CD14-positive monocyte (primary cell): ENCODE measurements around the gene FREM2. TPM values are rescaled to one million over a fixed set of nuclear protein-coding genes. Genes with fewer than 3 reads are reported as not detected.

Source experiments
- DNase-seq, 3 donors: peaks; one replicate each; pipeline ENCODE4 v3.0.0-alpha.2; 2011 to 2022
- H2AFZ ChIP-seq: 2 replicates; pipeline ENCODE4 v1.6.0; 2012; ENCODE audit warnings: mild to moderate bottlenecking, low read depth, low read length, inconsistent platforms; ENCODE audit not compliant: insufficient read depth, poor library complexity, severe bottlenecking
- H3K27ac ChIP-seq, 2 donors: 1 replicate in 1 of 2; 2 replicates in 1 of 2; pipeline ENCODE4 v1.5.1; 2012 to 2013; ENCODE audit warnings: low read length in 2 of 2, control low read depth in 1 of 2, inconsistent platforms in 1 of 2, low read depth in 1 of 2, mild to moderate bottlenecking in 1 of 2
- H3K27me3 ChIP-seq, 2 donors: one replicate each; pipeline versions ENCODE4 v1.6.0 to v1.6.1; 2011 to 2013; ENCODE audit warnings: low read length in 2 of 2; ENCODE audit not compliant: control insufficient read depth in 2 of 2, insufficient read depth in 2 of 2
- H3K36me3 ChIP-seq, 2 donors: replicated peaks in 1 of 2; 1 replicate in 1 of 2; 2 replicates in 1 of 2; pipeline versions ENCODE4 v1.5.1 to v1.6.1; 2012 to 2013; ENCODE audit warnings: low read length in 2 of 2, control low read depth in 1 of 2, inconsistent platforms in 1 of 2, mild to moderate bottlenecking in 1 of 2; ENCODE audit not compliant: insufficient read depth in 2 of 2, control insufficient read depth in 1 of 2
- H3K4me1 ChIP-seq, 2 donors: 1 replicate in 1 of 2; 2 replicates in 1 of 2; pipeline versions ENCODE4 v1.5.1 to v1.6.1; 2012 to 2013; ENCODE audit warnings: low read length in 2 of 2, control low read depth in 1 of 2, inconsistent platforms in 1 of 2, mild to moderate bottlenecking in 1 of 2, moderate library complexity in 1 of 2; ENCODE audit not compliant: insufficient read depth in 2 of 2, control insufficient read depth in 1 of 2
- H3K4me2 ChIP-seq: replicated peaks from 2 replicates; pipeline ENCODE3; 2012; ENCODE audit warnings: low read length, moderate library complexity, mild to moderate bottlenecking; ENCODE audit not compliant: poor library complexity, severe bottlenecking; ENCODE audit errors: extremely low read depth
- H3K4me3 ChIP-seq, 3 experiments: fragments of 200-600 bp in 1 of 3; sonication (generic) in 1 of 3; replicated peaks in 1 of 3; 1 replicate in 2 of 3; 2 replicates in 1 of 3; pipeline ENCODE4 v1.5.1; 2011 to 2013; ENCODE audit warnings: low read length in 3 of 3, mild to moderate bottlenecking in 3 of 3, control low read depth in 2 of 3, low read depth in 2 of 3, inconsistent platforms in 1 of 3, moderate library complexity in 1 of 3
- H3K79me2 ChIP-seq: 2 replicates; pipeline ENCODE4 v1.6.0; 2012; ENCODE audit warnings: mild to moderate bottlenecking, control low read depth, inconsistent platforms, low read length, moderate library complexity; ENCODE audit not compliant: insufficient read depth
- H3K9ac ChIP-seq: 2 replicates; pipeline ENCODE4 v1.6.0; 2017; ENCODE audit warnings: low read length, mild to moderate bottlenecking; ENCODE audit not compliant: insufficient read depth, poor library complexity, severe bottlenecking
- H3K9me3 ChIP-seq, 2 donors: replicated peaks in 1 of 2; 1 replicate in 1 of 2; 2 replicates in 1 of 2; pipeline versions ENCODE4 v1.5.1 to v1.6.1; 2012 to 2013; ENCODE audit warnings: low read length in 2 of 2, control low read depth in 1 of 2; ENCODE audit not compliant: control insufficient read depth in 1 of 2, insufficient read depth in 1 of 2
- H4K20me1 ChIP-seq: 2 replicates; pipeline ENCODE4 v1.6.0; 2012; ENCODE audit warnings: mild to moderate bottlenecking, low read length, control low read depth, moderate library complexity; ENCODE audit not compliant: insufficient read depth
- H3K27ac Mint-ChIP-seq, 7 donors: one replicate each; pipeline ENCODE4 v1.8.0; 2020; ENCODE audit warnings: mild to moderate bottlenecking in 7 of 7, mixed read lengths in 7 of 7, moderate library complexity in 6 of 7, inconsistent platforms in 2 of 7
- H3K27me3 Mint-ChIP-seq, 3 donors: one replicate each; pipeline ENCODE4 v1.8.0; 2021 to 2022; ENCODE audit warnings: low read depth in 3 of 3, mild to moderate bottlenecking in 3 of 3, mixed read lengths in 3 of 3, moderate library complexity in 3 of 3, inconsistent platforms in 1 of 3
- H3K36me3 Mint-ChIP-seq, 2 donors: one replicate each; pipeline ENCODE4 v1.8.0; 2020; ENCODE audit warnings: mixed read lengths in 2 of 2, inconsistent platforms in 1 of 2, mild to moderate bottlenecking in 1 of 2
- H3K4me1 Mint-ChIP-seq: one replicate; pipeline ENCODE4 v1.8.0; 2020; ENCODE audit warnings: mild to moderate bottlenecking, mixed read lengths
- H3K4me3 Mint-ChIP-seq, 2 donors: one replicate each; pipeline ENCODE4 v1.8.0; 2020; ENCODE audit warnings: mild to moderate bottlenecking in 2 of 2, mixed read lengths in 2 of 2, moderate library complexity in 1 of 2
- H3K9me3 Mint-ChIP-seq, 7 donors: one replicate each; pipeline ENCODE4 v1.8.0; 2020 to 2022; ENCODE audit warnings: mixed read lengths in 7 of 7, mild to moderate bottlenecking in 6 of 7, moderate library complexity in 6 of 7, inconsistent platforms in 2 of 7
- CTCF ChIP-seq: fragments of 200-600 bp; IDR thresholded peaks from one replicate; pipeline ENCODE4 v1.8.0; 2022; ENCODE audit warnings: antibody characterized with exemption, mild to moderate bottlenecking
- WGBS: methylation state at CpG from one replicate; pipeline ENCODE4 v1.1.5; 2013; ENCODE audit warnings: missing lambda C conversion rate; ENCODE audit not compliant: insufficient coverage; 5-methylcytosine and 5-hydroxymethylcytosine counted together
- intact Hi-C, 2 donors: fragments of 100-400 bp; cut with micrococcal nuclease; formaldehyde crosslinking; loops; one replicate each; pipeline versions ENCODE4 v1.15.0 to v1.15.1; 2023
- polyA plus RNA-seq, 3 donors: library from polyadenylated mRNA; depleted of rRNA in 1 of 3; unstranded in 2 of 3; stranded (reverse) in 1 of 3; fragments of 300-500 nt in 2 of 3; fragments of >200 nt in 1 of 3; fragmentation: Illumina TruSeq in 2 of 3; gene quantifications; 1 replicate in 2 of 3; 2 replicates in 1 of 3; pipeline ENCODE4 v1.2.3, GENCODE V29; 2012 to 2021

The FREM2 gene
- polyA plus RNA-seq, 3 donors, result not detected

- no peaks in the 10 kb centered on the region for H3K79me2 ChIP-seq
- Mint-ChIP-seq H3K27me3 (no peaks in the 10 kb centered on the region), H3K4me3 (no peak overlapping the region), H3K4me1 (no peaks in the 10 kb centered on the region), H3K36me3 (no peaks in the 10 kb centered on the region), H3K9me3 (peaks cover 0 to 16% (median 3%) of the 10 kb centered on the region in 7 donors), H3K27ac (no peak overlapping the region)
- no peak overlapping the region for H2AFZ ChIP-seq
- no peak for TF ChIP-seq CTCF
- no peaks in the 10 kb centered on the region for H4K20me1 ChIP-seq
- H3K9me3 ChIP-seq, result peaks cover 3 to 10% of the 10 kb centered on the region in 2 donors
- H3K4me1 ChIP-seq, result no peaks in the 10 kb centered on the region
- intact Hi-C loops, result no loop called here
- DNase-seq, result no peak
- no peak overlapping the region for H3K27ac ChIP-seq
- no peak overlapping the region for H3K4me2 ChIP-seq
- no peaks in the 10 kb centered on the region for H3K27me3 ChIP-seq
- no peak overlapping the region for H3K9ac ChIP-seq
- H3K36me3 ChIP-seq, result no peaks in the 10 kb centered on the region
- H3K4me3 ChIP-seq, result no peak overlapping the region
- no CpG with 5 or more reads among the region's 2 CpGs for WGBS
Measured at GRCh38 chr13:38819596-38819995, 132.7 kb downstream of the FREM2 start.

GRCh38 chr13:38821770-38822551 is 135.1 kb downstream of the FREM2 start:
- Histone ChIP-seq H3K4me2 (no peak overlapping the region), H3K9me3 (no peaks in the 10 kb centered on the region), H3K79me2 (no peaks in the 10 kb centered on the region), H3K27ac (no peak overlapping the region), H3K27me3 (no peaks in the 10 kb centered on the region), H4K20me1 (no peaks in the 10 kb centered on the region), H3K36me3 (no peaks in the 10 kb centered on the region), H2AFZ (no peak overlapping the region), H3K4me1 (no peaks in the 10 kb centered on the region), H3K4me3 (no peak overlapping the region), H3K9ac (no peak overlapping the region)
- intact Hi-C loops, result no loop called here
- no peaks in the 10 kb centered on the region for H3K36me3 Mint-ChIP-seq
- no peak overlapping the region for H3K4me3 Mint-ChIP-seq
- no peaks in the 10 kb centered on the region for H3K27me3 Mint-ChIP-seq
- DNase-seq, result no peak
- 97% methylated on average over 4 of the region's 8 CpGs for WGBS
- H3K9me3 Mint-ChIP-seq, result peaks cover 0 to 15% (median 5%) of the 10 kb centered on the region in 7 donors
- H3K27ac Mint-ChIP-seq, result no peak overlapping the region
- TF ChIP-seq CTCF, result no peak
- H3K4me1 Mint-ChIP-seq, result no peaks in the 10 kb centered on the region
